Measurements from ENCODE around the gene AMZ1. TPM values are rescaled to one million over a fixed set of nuclear protein-coding genes. Genes with fewer than 3 reads are reported as not detected.

Gene AMZ1
- total and polyA plus RNA-seq, 10 of the 15 experiments (the other 5 are each of a cell fraction or from before 2014, with no cell fraction given), result 0.02 to 2.0 (median 0.69) TPM

DNA sequence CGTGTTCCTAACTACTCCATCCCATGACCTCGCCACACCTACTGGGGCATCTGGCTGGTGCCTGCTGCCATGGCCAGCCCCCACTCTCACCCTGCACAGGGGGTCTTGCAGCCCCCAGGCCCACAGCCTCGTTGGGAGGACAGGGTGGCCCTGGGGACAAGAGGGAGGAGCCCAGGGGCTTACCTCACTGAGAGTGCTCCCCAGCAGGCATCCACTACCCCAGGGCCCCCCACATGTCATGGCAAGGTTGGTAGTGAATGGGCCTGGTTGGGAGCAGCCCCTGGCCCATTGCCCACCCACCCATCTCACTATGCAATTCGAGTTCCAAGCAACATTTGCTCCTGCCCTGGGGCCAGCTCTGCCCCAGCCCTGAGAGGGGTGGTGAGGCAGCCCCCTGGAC is 24.0 kb upstream of the AMZ1 start (continued):
- TF ChIP-seq SIX5 (IDR thresholded peaks at IDR 0.05; ENCODE audit: low read depth, low read length, severe bottlenecking) (no peak), TCF3 (IDR thresholded peaks at IDR 0.05; ENCODE audit: borderline replicate concordance, insufficient read depth, low read depth, low read length) (no peak), NRF1 (conservative IDR thresholded peaks at IDR 0.05; ENCODE audit: low read depth, low read length) (no peak)
- TF ChIP-seq, protein P1, sequence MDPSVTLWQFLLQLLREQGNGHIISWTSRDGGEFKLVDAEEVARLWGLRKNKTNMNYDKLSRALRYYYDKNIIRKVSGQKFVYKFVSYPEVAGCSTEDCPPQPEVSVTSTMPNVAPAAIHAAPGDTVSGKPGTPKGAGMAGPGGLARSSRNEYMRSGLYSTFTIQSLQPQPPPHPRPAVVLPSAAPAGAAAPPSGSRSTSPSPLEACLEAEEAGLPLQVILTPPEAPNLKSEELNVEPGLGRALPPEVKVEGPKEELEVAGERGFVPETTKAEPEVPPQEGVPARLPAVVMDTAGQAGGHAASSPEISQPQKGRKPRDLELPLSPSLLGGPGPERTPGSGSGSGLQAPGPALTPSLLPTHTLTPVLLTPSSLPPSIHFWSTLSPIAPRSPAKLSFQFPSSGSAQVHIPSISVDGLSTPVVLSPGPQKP (IDR thresholded peaks at IDR 0.05; ENCODE audit: low read depth, low read length), result no peak

DNA sequence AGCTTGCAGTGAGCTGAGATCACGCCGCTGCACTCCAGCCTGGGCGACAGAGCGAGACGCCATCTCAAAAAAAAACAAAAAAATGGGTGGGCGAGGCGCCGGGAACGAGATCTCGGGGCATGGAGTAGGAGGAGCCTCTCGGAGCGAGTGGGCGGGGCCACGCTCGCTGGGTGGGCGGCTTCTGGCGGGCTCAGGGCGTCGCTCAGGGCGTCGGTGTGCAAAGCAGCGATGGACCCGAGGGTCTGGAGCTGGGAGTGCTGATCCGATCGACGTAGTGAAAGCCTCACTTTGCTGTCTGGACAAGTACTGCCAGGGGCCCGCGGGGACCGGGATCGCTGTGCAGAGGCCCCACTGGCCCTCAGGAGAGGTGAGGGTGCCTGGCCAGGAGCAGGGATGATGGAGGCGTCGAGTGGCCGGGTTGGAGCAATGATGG is 22.6 kb upstream of the AMZ1 start:
- Histone ChIP-seq H3K4me2 (ENCODE audit: control insufficient read depth, insufficient read depth) (no peak overlapping the region), H3K27me3 (replicated peaks in 1 of 2; ENCODE audit: control insufficient read depth in 2 of 2, insufficient read depth in 2 of 2, low read length in 1 of 2) (no peaks in the 10 kb centered on the region), H3K4me1 (ENCODE audit: control insufficient read depth, insufficient read depth, low read length) (no peaks in the 10 kb centered on the region), H3K27ac (ENCODE audit: control insufficient read depth, insufficient read depth) (no peak overlapping the region), H3K4me3 (no peak overlapping the region), H3K79me2 (ENCODE audit: control insufficient read depth, insufficient read depth, low read length) (no peaks in the 10 kb centered on the region), H2AFZ (ENCODE audit: control insufficient read depth, low read depth, low read length) (no peak overlapping the region), H3K9me3 (replicated peaks; ENCODE audit: control insufficient read depth, insufficient read depth, low read length) (no peaks in the 10 kb centered on the region), H4K20me1 (ENCODE audit: control insufficient read depth, insufficient read depth) (no peaks in the 10 kb centered on the region), H3K9ac (ENCODE audit: control insufficient read depth, insufficient read depth, low read length) (no peak overlapping the region), H3K36me3 (ENCODE audit: control insufficient read depth in 2 of 2, insufficient read depth in 2 of 2, low read length in 1 of 2) (no peaks in the 10 kb centered on the region)
- no TSS peak for BruUV-seq (replicated peaks)
- FAIRE-seq, result no peak
- ChIA-PET SMC1A (ENCODE audit: uncharacterized antibody, unreplicated experiment) (no interaction called here), CTCF (interaction anchor here (1.1 kb wide), 1 partner anchor 45 kb away, joined by 3 read pairs; no protein-coding TSS in a partner anchor), POLR2A (interaction anchor here (0.6 kb wide), 1 partner anchor 10 kb away, joined by 8 read pairs; no protein-coding TSS in a partner anchor), RAD21 (ENCODE audit: unreplicated experiment) (interaction anchor here (1.2 kb wide), 1 partner anchor 17 kb away, joined by 3 read pairs; no protein-coding TSS in a partner anchor)
- 73% methylated on average over 29 of the region's 33 CpGs for WGBS (ENCODE audit: insufficient coverage, insufficient replicate concordance, low lambda C conversion rate, missing lambda C conversion rate)
- no peak for DNase-seq (ENCODE audit: low read depth, low spot score)
- no peak for ATAC-seq
- in situ Hi-C loops (cut with MboI), result loop anchor here (5.0 kb wide), 1 partner anchor 47 kb away; no protein-coding TSS in a partner anchor
- intact Hi-C loops (cut with micrococcal nuclease; ENCODE audit: unreplicated experiment), result loop anchor here (10.0 kb wide), 1 partner anchor 489 kb away; no protein-coding TSS in a partner anchor
- TF ChIP-seq, protein P2, sequence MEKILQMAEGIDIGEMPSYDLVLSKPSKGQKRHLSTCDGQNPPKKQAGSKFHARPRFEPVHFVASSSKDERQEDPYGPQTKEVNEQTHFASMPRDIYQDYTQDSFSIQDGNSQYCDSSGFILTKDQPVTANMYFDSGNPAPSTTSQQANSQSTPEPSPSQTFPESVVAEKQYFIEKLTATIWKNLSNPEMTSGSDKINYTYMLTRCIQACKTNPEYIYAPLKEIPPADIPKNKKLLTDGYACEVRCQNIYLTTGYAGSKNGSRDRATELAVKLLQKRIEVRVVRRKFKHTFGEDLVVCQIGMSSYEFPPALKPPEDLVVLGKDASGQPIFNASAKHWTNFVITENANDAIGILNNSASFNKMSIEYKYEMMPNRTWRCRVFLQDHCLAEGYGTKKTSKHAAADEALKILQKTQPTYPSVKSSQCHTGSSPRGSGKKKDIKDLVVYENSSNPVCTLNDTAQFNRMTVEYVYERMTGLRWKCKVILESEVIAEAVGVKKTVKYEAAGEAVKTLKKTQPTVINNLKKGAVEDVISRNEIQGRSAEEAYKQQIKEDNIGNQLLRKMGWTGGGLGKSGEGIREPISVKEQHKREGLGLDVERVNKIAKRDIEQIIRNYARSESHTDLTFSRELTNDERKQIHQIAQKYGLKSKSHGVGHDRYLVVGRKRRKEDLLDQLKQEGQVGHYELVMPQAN (conservative IDR thresholded peaks at IDR 0.05), result no peak
- TF ChIP-seq MTA2 (IDR thresholded peaks at IDR 0.05; ENCODE audit: low read depth) (no peak), MYB (IDR thresholded peaks at IDR 0.05; ENCODE audit: borderline replicate concordance, low read depth, low read length) (no peak), SPI1 (IDR thresholded peaks at IDR 0.05; ENCODE audit: borderline replicate concordance, insufficient read depth, low read depth, low read length) (no peak)

All from GM12878 (cell line).